ENCODE results near the gene TMEM244.

GRCh38 chr6:129785047-129785755, 75.9 kb downstream of the TMEM244 start:
- TF ChIP-seq CTCF (IDR thresholded peaks at IDR 0.05) (no peak), EP300 (IDR thresholded peaks at IDR 0.05) (no peak), POLR2A (IDR thresholded peaks at IDR 0.05) (no peak)

All from ovary (tissue), 3 donors.